ENCODE data around the gene MGME1.

GRCh38 chr20:18012901-18013300 is 44.1 kb downstream of the MGME1 start:
- TF ChIP-seq POLR2AphosphoS5 (IDR thresholded peaks at IDR 0.05) (no peak), CTCF (IDR thresholded peaks at IDR 0.05) (no peak), POLR2A (IDR thresholded peaks at IDR 0.05) (no peak)

Measured in sigmoid colon (tissue), 4 donors.